ENCODE results near the gene MYPOP. TPM values are rescaled to one million over a fixed set of nuclear protein-coding genes. Genes with fewer than 3 reads are reported as not detected.

MYPOP gene
- total and polyA plus RNA-seq, 10 of the 15 experiments (the other 5 are each of a cell fraction or from before 2014, with no cell fraction given): 0.47 to 9.4 (median 1.4) TPM

DNA sequence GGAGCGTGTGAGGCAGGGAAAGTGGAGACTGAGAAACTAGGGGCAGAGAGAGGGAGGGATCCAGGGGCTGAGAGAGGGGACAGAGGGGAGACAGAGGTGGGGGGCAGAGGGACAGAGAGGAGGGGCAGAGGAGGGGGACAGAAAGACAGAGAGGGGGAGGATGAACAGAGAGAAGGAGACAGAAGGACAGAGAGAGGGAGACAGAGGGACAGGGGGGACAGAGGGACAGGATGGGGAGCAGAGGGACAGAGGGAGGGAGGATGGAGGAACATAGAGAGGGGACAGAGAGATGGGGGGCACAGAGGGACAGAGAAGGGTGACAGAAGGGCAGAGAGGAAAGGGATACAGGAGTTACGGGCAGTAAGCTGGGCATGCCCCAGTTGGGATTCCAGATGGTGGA is 26.8 kb upstream of the MYPOP start:
- Histone ChIP-seq H3K36me3 (ENCODE audit: control insufficient read depth in 2 of 2, insufficient read depth in 2 of 2, low read length in 1 of 2) (no peaks in the 10 kb centered on the region), H4K20me1 (ENCODE audit: control insufficient read depth, insufficient read depth) (no peaks in the 10 kb centered on the region), H2AFZ (ENCODE audit: control insufficient read depth, low read depth, low read length) (no peak overlapping the region), H3K9ac (ENCODE audit: control insufficient read depth, insufficient read depth, low read length) (no peak overlapping the region), H3K9me3 (replicated peaks; ENCODE audit: control insufficient read depth, insufficient read depth, low read length) (no peaks in the 10 kb centered on the region), H3K4me3 (no peak overlapping the region), H3K4me2 (ENCODE audit: control insufficient read depth, insufficient read depth) (no peak overlapping the region), H3K79me2 (ENCODE audit: control insufficient read depth, insufficient read depth, low read length) (no peaks in the 10 kb centered on the region), H3K4me1 (ENCODE audit: control insufficient read depth, insufficient read depth, low read length) (no peaks in the 10 kb centered on the region; the same call in 1 of the 2 replicates), H3K27ac (ENCODE audit: control insufficient read depth, insufficient read depth) (no peak overlapping the region), H3K27me3 (replicated peaks in 1 of 2; ENCODE audit: control insufficient read depth in 2 of 2, insufficient read depth in 2 of 2, low read length in 1 of 2) (no peaks in the 10 kb centered on the region)
- TF ChIP-seq BCL11A (IDR thresholded peaks at IDR 0.05; ENCODE audit: low read depth, low read length) (no peak), SMC3 (IDR thresholded peaks at IDR 0.05; ENCODE audit: borderline replicate concordance, low read length) (no peak), SPI1 (IDR thresholded peaks at IDR 0.05; ENCODE audit: borderline replicate concordance, insufficient read depth, low read depth, low read length) (no peak), ZSCAN29 (IDR thresholded peaks at IDR 0.05) (no peak), TCF12 (IDR thresholded peaks at IDR 0.05; ENCODE audit: low read depth, low read length) (no peak), TBL1XR1 (IDR thresholded peaks at IDR 0.05; ENCODE audit: low read depth, low read length) (no peak)
- TF ChIP-seq, protein P1, sequence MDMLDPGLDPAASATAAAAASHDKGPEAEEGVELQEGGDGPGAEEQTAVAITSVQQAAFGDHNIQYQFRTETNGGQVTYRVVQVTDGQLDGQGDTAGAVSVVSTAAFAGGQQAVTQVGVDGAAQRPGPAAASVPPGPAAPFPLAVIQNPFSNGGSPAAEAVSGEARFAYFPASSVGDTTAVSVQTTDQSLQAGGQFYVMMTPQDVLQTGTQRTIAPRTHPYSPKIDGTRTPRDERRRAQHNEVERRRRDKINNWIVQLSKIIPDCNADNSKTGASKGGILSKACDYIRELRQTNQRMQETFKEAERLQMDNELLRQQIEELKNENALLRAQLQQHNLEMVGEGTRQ (IDR thresholded peaks at IDR 0.05; ENCODE audit: borderline replicate concordance, low read depth, low read length): no peak
- DNase-seq (ENCODE audit: low read depth, low spot score) (no peak), FAIRE-seq (no peak), ATAC-seq (no peak)
- no TSS peak for BruUV-seq (replicated peaks)
- in situ Hi-C loops (cut with MboI): no loop called here
- POLR2A ChIA-PET: interaction anchor here (1.2 kb wide), 1 partner anchor 66 kb away, joined by 3 read pairs; no protein-coding TSS in a partner anchor
- WGBS (ENCODE audit: insufficient coverage, insufficient replicate concordance, low lambda C conversion rate, missing lambda C conversion rate): 100% methylated on average over 2 of the region's 2 CpGs
- SMC1A ChIA-PET (ENCODE audit: uncharacterized antibody, unreplicated experiment): no interaction called here
- intact Hi-C loops (cut with micrococcal nuclease; ENCODE audit: unreplicated experiment): no loop called here
- RAD21 ChIA-PET (ENCODE audit: unreplicated experiment): no interaction called here
- CTCF ChIA-PET: no interaction called here

Data from GM12878 (cell line).